Fibroblast of lung (primary cell): ENCODE results near the gene ADAMTS17.

Experiments used
- CTCF ChIP-seq, 2 donors: IDR thresholded peaks in 1 of 2; conservative IDR thresholded peaks in 1 of 2; 1 replicate in 1 of 2; 2 replicates in 1 of 2; pipeline ENCODE4 v1.5.1; 2011 to 2012; ENCODE audit warnings: low read length in 2 of 2, control low read depth in 1 of 2, inconsistent platforms in 1 of 2, low read depth in 1 of 2, mild to moderate bottlenecking in 1 of 2
- EZH2 ChIP-seq: IDR thresholded peaks from 2 replicates; pipeline ENCODE4 v1.5.1; 2012; ENCODE audit warnings: low read length, control low read depth, mild to moderate bottlenecking; ENCODE audit errors: missing control alignments

DNA sequence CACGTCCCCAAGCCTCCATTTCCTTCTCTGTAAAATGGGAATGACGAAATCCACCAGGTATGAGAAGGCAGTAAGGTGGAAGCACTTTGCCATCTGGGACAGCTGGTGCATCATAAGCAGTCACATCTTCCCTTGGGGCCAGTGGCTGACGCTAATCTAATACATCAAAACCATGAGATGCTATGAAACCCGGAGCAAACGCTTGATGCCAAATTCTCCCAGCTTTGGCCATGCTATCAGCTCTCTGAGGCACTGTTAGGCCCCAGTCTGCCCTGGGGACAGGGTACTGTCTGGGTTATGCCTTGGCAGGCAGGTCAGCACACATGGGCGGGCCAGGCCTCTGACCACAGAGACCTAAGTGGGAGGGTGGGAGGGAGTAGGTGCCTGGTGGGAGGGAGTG, 66.1 kb downstream of the ADAMTS17 start:
- TF ChIP-seq CTCF (conservative IDR thresholded peaks at IDR 0.05 in 1 of 2, IDR thresholded peaks at IDR 0.05 in 1 of 2; ENCODE audit: low read depth in 1 of 2, low read length in 2 of 2) = no peak
- no peak for TF ChIP-seq EZH2
